Muscle of leg (tissue), 11 donors: Measurements from ENCODE around the gene SCN9A. TPM values are rescaled to one million over a fixed set of nuclear protein-coding genes. Genes with fewer than 3 reads are reported as not detected.
"Not testable (repeated sequence)": the region's sequence is repeated elsewhere in the genome, so short reads cannot be mapped to it uniquely, and the experiment has no call there.

ENCODE experiments used
- DNase-seq: peaks from one replicate; pipeline ENCODE4 v3.0.0; 2013
- H3K27ac ChIP-seq: one replicate; pipeline ENCODE4 v1.5.1; 2013; ENCODE audit warnings: mild to moderate bottlenecking, low read length, control low read depth
- H3K27me3 ChIP-seq: one replicate; pipeline ENCODE4 v1.6.1; 2013; ENCODE audit warnings: low read length; ENCODE audit not compliant: control insufficient read depth, insufficient read depth
- H3K36me3 ChIP-seq: one replicate; pipeline ENCODE4 v1.6.1; 2013; ENCODE audit warnings: low read length; ENCODE audit not compliant: control insufficient read depth, insufficient read depth
- H3K4me1 ChIP-seq: one replicate; pipeline ENCODE4 v1.6.1; 2013; ENCODE audit warnings: low read length; ENCODE audit not compliant: control insufficient read depth, insufficient read depth
- H3K4me3 ChIP-seq: one replicate; pipeline ENCODE4 v1.5.1; 2013; ENCODE audit warnings: low read length, control low read depth
- H3K9me3 ChIP-seq: replicated peaks from 2 replicates; pipeline ENCODE4 v1.6.1; 2013; ENCODE audit warnings: low read depth, low read length; ENCODE audit not compliant: control insufficient read depth
- WGBS: methylation state at CpG from one replicate; pipeline ENCODE4 v1.1.5; 2013; ENCODE audit warnings: missing lambda C conversion rate; ENCODE audit not compliant: insufficient coverage; 5-methylcytosine and 5-hydroxymethylcytosine counted together
- polyA plus RNA-seq, 8 donors: library from polyadenylated mRNA; unstranded; fragments of 120-200 nt; gene quantifications; one replicate each; pipeline versions ENCODE4 v1.2.1 to v1.2.3, GENCODE V29; 2013; ENCODE audit warnings: inconsistent platforms in 1 of 8, low replicate concordance in 1 of 8; ENCODE audit not compliant: insufficient read length in 8 of 8, insufficient read depth in 1 of 8
- total RNA-seq: library from RNA; stranded (reverse); fragments of 120-200 nt; gene quantifications from one replicate; pipeline ENCODE4 v1.2.4, GENCODE V29; 2013

The SCN9A gene
- total and polyA plus RNA-seq, 9 donors = 3.0 to 5.8 (median 3.9) TPM

DNA sequence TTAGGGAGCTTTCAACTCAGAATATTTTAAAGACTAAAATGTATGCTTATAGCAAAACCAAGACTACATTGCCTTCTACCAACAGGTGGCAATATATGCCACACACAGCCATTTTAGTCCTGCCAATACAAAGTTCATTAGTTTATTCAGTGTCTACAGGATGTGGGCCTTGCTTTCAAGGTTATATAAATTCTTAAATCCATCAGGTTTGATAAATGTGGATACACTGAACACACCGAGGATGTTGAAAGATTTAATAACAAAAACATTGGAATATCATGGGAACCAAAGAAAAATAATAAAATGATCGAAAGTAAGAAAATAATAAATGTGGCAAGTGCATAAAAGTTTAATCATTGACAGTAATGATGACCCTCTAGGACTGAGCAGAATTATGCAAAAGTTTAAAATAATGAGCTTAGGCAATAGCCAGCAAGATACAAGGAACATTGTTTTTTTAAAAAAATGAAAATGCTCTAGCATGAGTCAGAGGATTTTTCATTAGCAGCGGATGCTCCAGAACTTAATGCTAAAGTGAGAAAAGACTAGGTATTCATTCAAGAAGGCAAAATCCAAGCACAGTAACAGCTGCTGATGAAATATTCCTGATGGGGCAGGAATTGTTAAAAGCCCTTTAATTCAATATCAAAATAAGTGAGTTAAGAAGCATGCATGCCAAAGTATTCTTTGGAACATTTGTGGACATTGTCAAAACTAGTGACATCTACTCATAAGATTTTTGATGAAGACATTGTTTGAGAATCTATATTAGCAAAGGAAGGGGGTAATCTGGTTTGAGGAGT lies 14.2 kb downstream of the SCN9A start:
- WGBS = no CpG with 5 or more reads among the region's 3 CpGs
- H3K9me3 ChIP-seq = no peaks in the 10 kb centered on the region
- no peaks in the 10 kb centered on the region for H3K4me1 ChIP-seq
- H3K36me3 ChIP-seq = no peaks in the 10 kb centered on the region
- no peak overlapping the region for H3K4me3 ChIP-seq
- no peaks in the 10 kb centered on the region for H3K27me3 ChIP-seq
- DNase-seq = peak; percentile 33
- H3K27ac ChIP-seq = no peak overlapping the region

DNA sequence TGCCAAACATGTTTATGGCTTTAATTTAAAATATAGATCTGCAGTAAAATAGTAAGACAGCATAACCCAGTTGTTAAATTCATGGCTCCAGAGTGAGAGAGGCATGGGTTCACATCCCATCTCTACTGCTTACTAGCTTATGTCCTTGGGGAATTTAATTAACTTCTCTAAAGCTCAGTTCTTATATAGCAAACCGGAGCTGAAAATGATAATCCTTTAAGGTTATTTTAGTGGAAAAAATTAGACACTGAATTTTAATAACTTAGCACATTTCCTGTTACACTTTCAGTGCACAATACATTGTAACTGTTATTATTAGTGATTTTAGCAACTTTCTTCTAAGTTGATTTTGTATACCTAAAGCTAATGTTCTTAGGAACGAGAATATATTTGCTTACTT lies 14.8 kb downstream of the SCN9A start:
- Histone ChIP-seq H3K27ac (no peak overlapping the region), H3K9me3 (no peaks in the 10 kb centered on the region)
- WGBS = no CpG with 5 or more reads among the region's 2 CpGs

DNA sequence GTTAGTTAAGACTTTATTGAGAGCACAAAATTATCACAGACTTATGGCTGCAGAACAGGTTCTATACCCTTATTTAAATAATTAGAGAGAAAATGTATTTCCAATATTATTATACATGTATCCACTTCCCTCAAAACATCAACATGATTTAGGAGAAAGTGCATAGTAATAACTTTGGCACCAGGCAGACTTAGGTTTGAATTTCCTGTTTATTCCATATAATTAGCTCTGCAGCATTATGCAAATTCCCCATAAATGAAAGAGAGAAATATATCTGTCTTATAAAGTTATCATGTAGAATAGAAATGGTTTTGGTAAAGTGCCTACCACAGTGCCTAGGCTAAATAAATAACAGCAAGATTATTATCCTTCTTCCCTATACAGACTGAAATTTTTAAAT lies 15.3 kb downstream of the SCN9A start:
- Histone ChIP-seq H3K27ac (no peak overlapping the region), H3K4me1 (no peaks in the 10 kb centered on the region), H3K27me3 (no peaks in the 10 kb centered on the region), H3K9me3 (no peaks in the 10 kb centered on the region), H3K36me3 (no peaks in the 10 kb centered on the region), H3K4me3 (no peak overlapping the region)
- DNase-seq = no peak

More for the DNA sequence above, 14.8 kb downstream of the SCN9A start:
- H3K4me1 ChIP-seq = no peaks in the 10 kb centered on the region
- no peak for DNase-seq
- H3K27me3 ChIP-seq = no peaks in the 10 kb centered on the region
- H3K4me3 ChIP-seq = no peak overlapping the region
- no peaks in the 10 kb centered on the region for H3K36me3 ChIP-seq

DNA sequence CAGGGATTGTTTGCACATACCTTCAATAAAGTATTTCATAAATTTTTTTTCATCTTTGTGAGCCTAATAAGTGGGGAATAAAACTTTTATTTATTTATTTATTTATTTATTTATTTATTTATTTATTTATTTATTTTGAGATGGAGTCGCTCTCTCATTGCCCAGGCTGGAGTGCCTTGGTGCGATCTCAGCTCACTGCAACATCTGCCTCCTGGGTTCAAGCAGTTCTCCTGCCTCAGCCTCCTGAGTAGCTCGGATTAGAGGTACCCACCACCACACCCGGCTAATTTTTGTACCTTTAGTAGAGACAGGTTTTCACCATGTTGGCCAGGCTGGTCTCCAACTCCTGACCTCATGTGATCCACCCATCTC lies 17.8 kb downstream of the SCN9A start:
- not testable (repeated sequence) for H3K27me3 ChIP-seq, H3K9me3 ChIP-seq, H3K36me3 ChIP-seq, DNase-seq, H3K27ac ChIP-seq, H3K4me1 ChIP-seq, H3K4me3 ChIP-seq
- 94% methylated on average over 3 of the region's 4 CpGs for WGBS

DNA sequence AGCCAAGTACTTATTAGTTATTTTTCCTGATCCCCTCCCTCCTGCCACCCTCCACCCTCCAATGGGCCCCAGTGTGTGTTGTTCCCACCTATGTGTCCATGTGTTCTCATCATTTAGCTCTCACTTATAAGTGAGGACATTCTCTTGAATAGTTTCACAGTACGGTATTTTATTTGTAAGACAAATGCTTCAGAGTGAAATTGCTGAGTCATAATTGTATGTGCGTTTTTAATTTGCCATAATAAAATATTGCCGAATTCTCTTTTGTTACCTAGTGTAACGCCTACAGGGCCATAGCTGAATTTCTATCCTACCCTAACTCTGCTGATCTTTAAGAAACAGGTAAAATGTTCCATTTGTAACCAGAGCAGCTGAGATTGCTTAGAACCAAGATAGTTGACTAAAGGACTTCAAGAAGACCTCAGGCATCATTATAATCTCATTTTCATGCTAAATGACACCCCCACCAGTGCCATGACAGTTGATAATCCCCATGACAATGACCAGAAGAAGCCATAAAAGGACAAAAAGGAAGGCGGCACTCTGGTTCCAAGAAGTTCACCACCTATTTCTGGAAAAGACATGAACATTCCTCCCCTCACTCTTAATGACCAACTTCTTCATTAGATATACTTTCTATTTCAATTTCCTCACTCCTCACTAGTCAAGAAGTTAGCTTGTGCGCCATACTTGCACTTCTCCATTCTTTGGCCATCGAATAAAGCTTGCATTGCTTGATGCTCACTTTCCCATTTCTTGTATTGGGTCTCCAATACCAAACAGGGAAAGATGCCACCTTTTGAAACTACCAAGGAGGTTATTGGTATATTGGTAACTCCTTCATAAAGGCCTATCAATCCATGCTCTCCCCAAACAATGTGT lies 18.4 kb downstream of the SCN9A start:
- WGBS = 62% methylated on average over 4 of the region's 7 CpGs
- no peak overlapping the region for H3K4me3 ChIP-seq
- no peaks in the 10 kb centered on the region for H3K36me3 ChIP-seq
- no peaks in the 10 kb centered on the region for H3K4me1 ChIP-seq
- H3K27me3 ChIP-seq = no peaks in the 10 kb centered on the region
- DNase-seq = no peak
- no peak overlapping the region for H3K27ac ChIP-seq
- no peaks in the 10 kb centered on the region for H3K9me3 ChIP-seq

DNA sequence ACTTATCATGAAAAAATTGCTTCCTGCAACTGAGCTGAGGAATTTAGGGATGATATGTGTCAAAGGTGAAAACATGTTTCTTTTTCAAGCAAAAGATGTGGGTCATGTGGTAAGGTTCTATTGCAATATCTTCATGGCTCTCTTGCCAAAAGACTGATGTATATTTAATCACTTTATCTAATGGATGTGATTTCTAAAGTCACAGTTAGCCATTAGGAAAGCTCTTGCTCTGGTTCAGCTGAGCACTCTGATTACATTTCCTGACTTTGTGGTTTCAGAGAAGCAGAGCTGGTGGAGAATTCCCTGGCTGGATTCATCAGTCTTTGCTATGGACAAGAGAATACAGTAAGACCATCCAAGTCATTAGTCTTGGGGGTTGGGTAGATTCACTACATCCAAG lies 24.4 kb downstream of the SCN9A start:
- H3K36me3 ChIP-seq = no peaks in the 10 kb centered on the region
- H3K4me3 ChIP-seq = no peak overlapping the region
- no peaks in the 10 kb centered on the region for H3K9me3 ChIP-seq
- no peaks in the 10 kb centered on the region for H3K4me1 ChIP-seq
- DNase-seq = no peak
- no peaks in the 10 kb centered on the region for H3K27me3 ChIP-seq
- H3K27ac ChIP-seq = no peak overlapping the region

DNA sequence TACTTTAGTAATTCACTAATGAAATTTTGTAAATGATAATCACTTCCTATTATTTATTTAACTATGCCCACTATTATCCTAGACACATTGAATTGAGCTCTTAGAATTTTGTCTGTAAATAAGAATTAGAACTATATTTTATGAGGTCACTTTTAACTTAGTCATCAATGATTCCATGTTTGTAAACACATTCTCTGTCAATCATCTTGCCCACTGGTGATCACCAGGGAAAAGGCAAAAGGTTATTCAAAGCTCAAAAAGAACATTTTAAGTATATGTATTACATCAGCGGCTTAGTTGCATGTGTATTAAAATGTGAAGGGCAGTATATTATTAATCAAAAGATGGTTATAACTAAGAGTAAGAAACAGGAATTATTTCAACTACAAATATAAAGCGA lies 25.2 kb downstream of the SCN9A start:
- Histone ChIP-seq H3K9me3 (no peaks in the 10 kb centered on the region), H3K27me3 (no peaks in the 10 kb centered on the region), H3K4me3 (no peak overlapping the region), H3K36me3 (no peaks in the 10 kb centered on the region), H3K27ac (no peak overlapping the region), H3K4me1 (no peaks in the 10 kb centered on the region)
- no peak for DNase-seq
- WGBS = no CpG with 5 or more reads among the region's 2 CpGs

DNA sequence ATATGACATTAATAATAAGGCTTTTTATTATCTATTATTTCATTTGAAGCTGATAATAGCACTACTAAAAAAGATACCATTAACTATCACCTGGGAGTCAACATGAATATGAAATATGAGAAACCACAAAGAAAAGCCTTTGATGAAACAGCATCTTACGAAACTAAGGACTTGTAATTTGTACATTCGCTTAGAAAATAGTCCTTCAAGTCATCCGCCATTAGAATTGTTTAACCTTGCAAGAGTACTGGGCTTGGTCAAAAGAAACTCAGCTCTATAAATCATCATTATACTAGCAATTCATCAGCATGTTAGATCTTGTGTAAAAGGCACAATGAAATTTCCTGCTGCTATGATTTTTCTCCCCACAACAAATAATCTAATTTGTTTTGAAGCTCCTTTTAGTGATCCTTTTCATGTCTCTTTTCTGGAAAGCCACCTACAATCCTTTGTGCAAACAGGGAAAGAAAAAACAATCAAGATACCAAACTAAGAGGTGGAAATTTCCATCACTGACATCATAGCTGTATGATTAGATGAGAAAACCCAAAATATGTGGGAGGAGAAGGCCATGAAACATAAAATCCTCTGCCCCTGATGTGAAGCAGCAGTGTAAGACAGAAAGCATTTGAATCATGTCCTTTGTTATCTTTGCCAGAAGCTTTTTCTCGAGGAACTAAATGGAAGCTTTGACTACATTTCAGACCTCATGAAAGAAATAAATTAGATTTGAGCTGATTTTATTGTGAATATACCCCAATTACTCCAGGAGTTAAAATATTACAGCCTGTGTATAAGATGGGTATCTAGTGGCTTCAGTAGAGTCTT lies 31.2 kb downstream of the SCN9A start:
- Histone ChIP-seq H3K9me3 (no peaks in the 10 kb centered on the region), H3K4me1 (no peaks in the 10 kb centered on the region), H3K36me3 (no peaks in the 10 kb centered on the region), H3K27ac (no peak overlapping the region), H3K4me3 (no peak overlapping the region), H3K27me3 (no peaks in the 10 kb centered on the region)
- no CpG with 5 or more reads among the region's 4 CpGs for WGBS
- DNase-seq = peak; percentile 35

DNA sequence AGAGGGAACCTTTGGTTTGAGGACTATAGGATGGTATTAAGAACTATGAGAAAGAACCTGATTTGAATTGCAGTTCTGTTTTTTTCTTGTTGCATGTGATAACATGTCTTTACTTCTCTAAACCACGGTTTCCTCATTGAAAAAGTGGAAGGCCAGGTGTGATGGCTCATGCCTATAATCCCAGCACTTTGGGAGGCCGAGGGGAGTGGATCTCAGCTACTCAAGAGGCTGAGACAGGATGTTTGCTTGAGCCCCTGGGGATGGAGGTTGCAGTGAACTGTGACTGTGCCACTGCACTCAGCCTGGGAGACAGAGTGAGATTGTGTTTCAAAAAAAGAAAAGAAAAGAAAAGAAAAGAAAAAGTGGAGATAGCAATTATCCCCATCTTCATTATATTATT lies 32.3 kb downstream of the SCN9A start:
- Histone ChIP-seq H3K9me3 (no peaks in the 10 kb centered on the region), H3K4me3 (no peak overlapping the region), H3K36me3 (no peaks in the 10 kb centered on the region), H3K4me1 (no peaks in the 10 kb centered on the region), H3K27ac (no peak overlapping the region), H3K27me3 (no peaks in the 10 kb centered on the region)
- WGBS = 17% methylated on average over 1 of the region's 2 CpGs
- DNase-seq = no peak

DNA sequence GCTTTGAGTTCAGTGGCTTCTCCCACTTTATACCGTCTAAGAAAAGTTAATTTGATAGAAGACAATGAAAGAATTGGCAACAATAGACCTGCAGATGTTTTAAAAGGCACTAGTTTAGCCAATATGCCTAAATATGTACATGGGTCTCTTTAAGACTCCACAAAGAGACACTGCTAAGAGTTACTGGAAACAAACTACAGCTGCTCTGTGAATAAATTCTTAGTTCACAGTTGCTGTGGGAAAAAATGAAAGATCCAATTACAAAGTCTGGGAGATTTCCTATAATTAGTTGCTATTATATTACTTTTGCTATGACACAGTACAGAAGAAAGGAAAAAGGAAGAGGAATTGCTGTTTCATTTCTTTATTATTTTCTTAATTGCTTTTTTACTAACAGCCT lies 34.3 kb downstream of the SCN9A start:
- Histone ChIP-seq H3K27me3 (no peaks in the 10 kb centered on the region), H3K4me3 (no peak overlapping the region), H3K4me1 (no peaks in the 10 kb centered on the region), H3K27ac (peak overlapping the region; percentile 25), H3K9me3 (no peaks in the 10 kb centered on the region), H3K36me3 (no peaks in the 10 kb centered on the region)
- DNase-seq = peak; percentile 63
- no CpG with 5 or more reads among the region's 1 CpG for WGBS
